Measurements from ENCODE around the gene ZNF684. TPM values are rescaled to one million over a fixed set of nuclear protein-coding genes. Genes with fewer than 3 reads are reported as not detected.

The ZNF684 gene
- polyA plus RNA-seq, 1 donor: 5.6 TPM

Other genes starting within 250 kb of the ZNF684 start
- 11.0 TPM for gene COL9A2, start 214.4 kb upstream of the ZNF684 start, polyA plus RNA-seq
- 21.6 TPM for gene SMAP2, start 157.9 kb upstream of the ZNF684 start, polyA plus RNA-seq
- 2.7 TPM for gene ZFP69B, start 81.2 kb upstream of the ZNF684 start, polyA plus RNA-seq
- gene ZFP69, start 54.3 kb upstream of the ZNF684 start, polyA plus RNA-seq: 4.5 TPM
- 11.2 TPM for gene EXO5, start 22.9 kb upstream of the ZNF684 start, polyA plus RNA-seq
- 6.9 TPM for gene RIMS3, start 134.0 kb downstream of the ZNF684 start, polyA plus RNA-seq
- 66.0 TPM for gene NFYC, start 160.1 kb downstream of the ZNF684 start, polyA plus RNA-seq

All from large intestine (tissue), 1 donor.